HL-60/S4 treated with retinoic acid at 250 ng/mL for 4 days and 3 days (cell line): ENCODE data around the gene MLLT3.

Experiments
- in situ Hi-C: fragments of 300-500 bp; cut with MboI; formaldehyde crosslinking; loops from 2 replicates; pipeline ENCODE4 v1.7.0; 2022; ENCODE audit warnings: low sequenced_read_pairs

The MLLT3 gene

GRCh38 chr9:20395651-20396050 is 226.6 kb downstream of the MLLT3 start:
- in situ Hi-C loops = no loop called here

- in situ Hi-C loops = no loop called here
These were observed 227.3 kb downstream of the MLLT3 start for GRCh38 chr9:20394969-20395368.

- in situ Hi-C loops = no loop called here
These were observed 231.1 kb downstream of the MLLT3 start for GRCh38 chr9:20391208-20391607.

- in situ Hi-C loops = no loop called here
These were observed 231.9 kb downstream of the MLLT3 start for GRCh38 chr9:20390400-20390799.

- in situ Hi-C loops = no loop called here
These were observed 235.2 kb downstream of the MLLT3 start for GRCh38 chr9:20387062-20387461.

- in situ Hi-C loops = no loop called here
These were observed 237.7 kb downstream of the MLLT3 start for GRCh38 chr9:20384642-20385041.

GRCh38 chr9:20382460-20383071 is 239.7 kb downstream of the MLLT3 start:
- in situ Hi-C loops = no loop called here

- in situ Hi-C loops = no loop called here
These were observed 241.8 kb downstream of the MLLT3 start for GRCh38 chr9:20380546-20380945.

- in situ Hi-C loops = no loop called here
These were observed 242.5 kb downstream of the MLLT3 start for GRCh38 chr9:20379804-20380225.

- in situ Hi-C loops = no loop called here
These were observed 243.4 kb downstream of the MLLT3 start for GRCh38 chr9:20378851-20379250.

GRCh38 chr9:20377790-20378189 is 244.5 kb downstream of the MLLT3 start:
- in situ Hi-C loops = no loop called here

- in situ Hi-C loops = no loop called here
These were observed 245.4 kb downstream of the MLLT3 start for GRCh38 chr9:20376731-20377375.

- in situ Hi-C loops = no loop called here
These were observed 246.3 kb downstream of the MLLT3 start for GRCh38 chr9:20376042-20376441.

GRCh38 chr9:20373263-20373662 is 249.0 kb downstream of the MLLT3 start:
- in situ Hi-C loops = no loop called here

GRCh38 chr9:20369391-20369790 is 252.9 kb downstream of the MLLT3 start:
- in situ Hi-C loops = no loop called here

- in situ Hi-C loops = no loop called here
These were observed 254.4 kb downstream of the MLLT3 start for GRCh38 chr9:20367855-20368254.

- in situ Hi-C loops = no loop called here
These were observed 257.3 kb downstream of the MLLT3 start for GRCh38 chr9:20364959-20365358.

GRCh38 chr9:20363233-20363632 is 259.1 kb downstream of the MLLT3 start:
- in situ Hi-C loops = no loop called here

GRCh38 chr9:20361656-20362570 is 260.4 kb downstream of the MLLT3 start:
- in situ Hi-C loops = no loop called here

- in situ Hi-C loops = no loop called here
These were observed 261.1 kb downstream of the MLLT3 start for GRCh38 chr9:20361229-20361628.

- in situ Hi-C loops = no loop called here
These were observed 264.1 kb downstream of the MLLT3 start for GRCh38 chr9:20358207-20358606.

GRCh38 chr9:20357037-20357432 is 265.3 kb downstream of the MLLT3 start:
- in situ Hi-C loops = no loop called here
